Measurements from ENCODE around the gene C3orf52.

GRCh38 chr3:112038863-112039262 lies 47.3 kb upstream of the C3orf52 start:
- TF ChIP-seq CTCF (conservative IDR thresholded peaks at IDR 0.05; ENCODE audit: low read length) (no peak), EZH2phosphoT487 (IDR thresholded peaks at IDR 0.05; ENCODE audit: borderline replicate concordance) (no peak)
